IgD-negative memory B cell (primary cell): ENCODE results near the gene ADAMTSL3. TPM values are rescaled to one million over a fixed set of nuclear protein-coding genes. Genes with fewer than 3 reads are reported as not detected.
"Not testable (repeated sequence)": the region's sequence is repeated elsewhere in the genome, so short reads cannot be mapped to it uniquely, and the experiment has no call there.

Source experiments
- H3K27ac Mint-ChIP-seq, 3 donors: one replicate each; pipeline ENCODE4 v1.8.0; 2020 to 2022; ENCODE audit warnings: mild to moderate bottlenecking in 3 of 3, mixed read lengths in 3 of 3, moderate library complexity in 1 of 3
- H3K27me3 Mint-ChIP-seq: one replicate; pipeline ENCODE4 v1.8.0; 2021; ENCODE audit warnings: mixed read lengths
- H3K36me3 Mint-ChIP-seq: one replicate; pipeline ENCODE4 v1.8.0; 2020; ENCODE audit warnings: mild to moderate bottlenecking, mixed read lengths
- H3K4me1 Mint-ChIP-seq, 3 donors: one replicate each; pipeline ENCODE4 v1.8.0; 2020 to 2022; ENCODE audit warnings: mixed read lengths in 3 of 3, mild to moderate bottlenecking in 1 of 3
- H3K4me3 Mint-ChIP-seq, 4 donors: one replicate each; pipeline ENCODE4 v1.8.0; 2020 to 2022; ENCODE audit warnings: mild to moderate bottlenecking in 4 of 4, mixed read lengths in 4 of 4, moderate library complexity in 3 of 4
- H3K9me3 Mint-ChIP-seq, 3 donors: one replicate each; pipeline ENCODE4 v1.8.0; 2020 to 2021; ENCODE audit warnings: mixed read lengths in 3 of 3, mild to moderate bottlenecking in 1 of 3
- polyA plus RNA-seq: library from polyadenylated mRNA; unstranded; fragments of 300-500 nt; fragmentation: Illumina TruSeq; gene quantifications from one replicate; pipeline ENCODE4 v1.2.3, GENCODE V29; 2021

The ADAMTSL3 gene
- polyA plus RNA-seq, 1 donor from 2014 or later: not detected

DNA sequence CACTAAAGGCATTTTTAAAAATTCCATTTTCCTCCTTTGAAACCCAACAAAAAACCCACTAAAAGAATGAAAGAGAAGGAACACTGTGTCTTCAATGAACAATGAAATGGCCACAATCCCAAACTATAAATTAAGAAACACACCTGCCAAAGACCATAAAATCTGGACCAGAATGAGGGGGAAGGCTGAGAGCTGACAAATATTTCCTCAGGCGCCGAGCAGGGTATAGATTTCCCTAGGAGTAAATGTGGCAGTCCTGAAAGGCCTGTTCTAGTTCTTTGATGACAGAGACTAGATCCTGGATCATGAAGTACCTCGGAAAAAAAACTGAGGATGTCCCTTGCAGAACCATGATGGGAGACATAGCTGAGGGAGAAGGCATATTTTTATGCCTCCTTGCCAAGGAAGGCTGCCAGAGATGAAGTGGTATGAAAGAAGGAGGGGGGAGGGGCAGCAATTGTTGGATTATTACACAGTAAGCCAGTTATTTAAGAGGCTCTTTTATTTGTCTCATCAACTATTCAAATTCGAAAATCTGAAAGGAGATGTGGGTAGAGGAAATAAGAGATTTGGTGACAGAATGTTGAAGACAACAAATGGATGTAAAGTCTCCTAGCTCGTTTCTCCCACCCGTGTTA is 306.4 kb downstream of the ADAMTSL3 start:
- Mint-ChIP-seq H3K4me1 (peaks cover 7 to 9% (median 8%) of the 10 kb centered on the region in 3 donors), H3K36me3 (no peaks in the 10 kb centered on the region), H3K27me3 (peaks cover 5% of the 10 kb centered on the region), H3K27ac (no peak overlapping the region), H3K9me3 (peaks cover 2 to 15% (median 13%) of the 10 kb centered on the region in 3 donors), H3K4me3 (no peak overlapping the region)

DNA sequence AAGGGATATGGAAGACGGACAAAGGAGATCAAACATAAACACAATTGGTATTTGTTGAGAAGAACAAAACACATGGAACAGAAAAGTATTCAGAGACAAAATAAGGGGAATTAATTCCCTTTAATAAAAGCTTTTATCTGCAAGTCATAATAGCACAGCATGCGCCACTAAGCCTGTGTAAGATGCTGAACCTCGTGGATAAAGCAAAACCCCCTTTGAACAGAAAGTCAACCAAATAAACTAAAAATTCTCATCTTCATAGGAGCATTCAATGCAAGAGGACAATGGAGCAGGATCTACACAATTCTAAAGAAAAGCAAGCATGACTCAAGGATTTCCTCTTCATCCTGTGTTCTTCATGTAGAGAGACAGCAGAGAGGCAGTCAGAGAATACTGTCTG is 307.4 kb downstream of the ADAMTSL3 start:
- Mint-ChIP-seq H3K4me1 (peaks cover 0 to 2% (median under 1%) of the 10 kb centered on the region in 3 donors), H3K27me3 (peaks cover 5% of the 10 kb centered on the region), H3K4me3 (no peak overlapping the region), H3K36me3 (peaks cover 3% of the 10 kb centered on the region), H3K27ac (no peak overlapping the region), H3K9me3 (peaks cover 4 to 22% (median 14%) of the 10 kb centered on the region in 3 donors)

DNA sequence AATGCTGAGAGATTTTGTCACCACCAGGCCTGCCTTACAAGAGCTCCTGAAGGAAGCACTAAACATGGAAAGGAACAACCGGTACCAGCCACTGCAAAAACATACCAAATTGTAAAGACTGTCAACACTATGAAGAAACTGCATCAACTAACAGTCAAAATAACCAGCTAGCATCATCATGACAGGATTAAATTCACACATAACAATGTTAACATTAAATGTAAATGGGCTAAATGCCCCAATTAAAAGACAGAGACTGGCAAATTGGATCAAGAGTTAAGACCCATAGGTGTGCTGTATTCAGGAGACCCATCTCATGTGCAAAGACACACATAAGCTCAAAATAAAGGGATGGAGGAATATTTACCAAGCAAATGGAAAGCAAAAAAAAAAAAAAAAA is 311.0 kb downstream of the ADAMTSL3 start:
- H3K9me3 Mint-ChIP-seq: peaks cover 11 to 26% (median 25%) of the 10 kb centered on the region in 3 donors
- not testable (repeated sequence) for H3K4me3 Mint-ChIP-seq, H3K27me3 Mint-ChIP-seq, H3K27ac Mint-ChIP-seq, H3K4me1 Mint-ChIP-seq, H3K36me3 Mint-ChIP-seq

DNA sequence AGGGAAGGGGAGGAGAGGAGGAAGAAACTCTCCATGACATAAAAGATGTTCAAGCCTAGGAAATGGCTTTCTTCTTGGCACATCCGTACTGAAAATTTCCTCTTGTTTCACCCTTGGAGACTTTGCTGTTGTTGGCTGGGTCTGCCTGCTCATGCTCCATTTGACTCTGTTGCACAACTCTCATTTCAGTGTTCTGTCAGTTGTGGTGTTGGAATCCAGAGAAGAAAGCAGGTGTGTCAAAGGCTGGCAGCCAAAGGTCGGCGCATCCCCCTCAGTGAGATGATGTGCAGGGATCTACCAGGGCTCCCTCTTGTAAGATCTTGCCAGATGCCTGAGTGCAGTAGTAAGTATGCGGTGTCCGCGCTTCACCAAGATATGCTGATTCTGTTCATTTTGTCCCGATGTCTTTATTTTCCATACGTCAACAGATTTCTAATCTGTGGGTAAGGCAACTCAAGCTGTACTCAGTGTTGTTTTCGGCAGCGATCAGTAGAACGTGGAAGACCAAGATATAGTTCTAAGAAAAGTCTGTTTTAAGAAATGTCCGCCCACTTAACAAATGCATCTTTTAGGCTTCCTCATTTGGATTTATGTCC is 316.5 kb downstream of the ADAMTSL3 start:
- Mint-ChIP-seq H3K27me3 (no peaks in the 10 kb centered on the region), H3K4me3 (no peak overlapping the region), H3K9me3 (peaks cover 9 to 11% (median 11%) of the 10 kb centered on the region in 3 donors), H3K4me1 (no peaks in the 10 kb centered on the region), H3K27ac (no peak overlapping the region), H3K36me3 (peaks cover 4% of the 10 kb centered on the region)

DNA sequence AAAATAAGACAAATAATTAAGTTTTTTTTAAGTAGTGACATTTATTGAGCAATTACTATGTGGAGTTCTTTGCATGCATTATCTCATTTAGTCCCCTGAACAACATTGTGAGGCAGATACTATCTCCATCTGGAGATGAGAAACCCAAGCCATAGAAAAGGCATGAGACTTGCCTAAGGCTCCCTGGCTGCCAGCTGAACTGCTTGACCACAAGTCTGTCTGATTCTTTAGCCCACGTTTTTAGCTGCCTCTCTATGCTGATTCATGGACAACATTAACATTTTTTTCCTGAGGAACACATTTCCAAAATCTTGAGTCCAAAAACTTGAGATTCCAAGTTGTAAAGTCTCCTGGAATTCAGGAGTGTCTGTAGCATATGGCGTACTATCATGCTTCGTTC is 318.1 kb downstream of the ADAMTSL3 start:
- Mint-ChIP-seq H3K27me3 (no peaks in the 10 kb centered on the region), H3K36me3 (peaks cover 3% of the 10 kb centered on the region), H3K9me3 (peaks cover 4 to 14% (median 5%) of the 10 kb centered on the region in 3 donors), H3K4me1 (no peaks in the 10 kb centered on the region), H3K4me3 (no peak overlapping the region), H3K27ac (no peak overlapping the region)

DNA sequence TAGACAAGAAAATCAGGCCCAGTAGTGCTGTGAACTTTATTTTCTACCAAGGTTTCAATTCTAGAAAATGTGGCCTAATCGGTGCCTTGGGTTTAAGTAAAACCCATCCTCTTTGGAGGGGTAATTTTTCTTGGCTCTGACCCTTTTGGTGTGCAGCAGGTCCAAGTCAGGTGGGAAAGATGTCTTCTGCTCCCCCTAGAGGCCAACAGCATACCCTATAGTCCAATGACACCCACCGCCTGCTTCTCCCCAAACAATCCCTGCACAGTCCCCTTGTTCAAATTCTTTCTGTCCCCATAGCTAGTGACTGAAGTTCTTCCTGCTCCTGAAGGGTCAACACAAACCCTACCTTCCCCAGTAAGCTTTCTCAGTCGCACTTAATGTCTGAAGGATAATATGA is 319.9 kb downstream of the ADAMTSL3 start:
- Mint-ChIP-seq H3K4me3 (no peak overlapping the region), H3K4me1 (no peaks in the 10 kb centered on the region), H3K36me3 (peaks cover 6% of the 10 kb centered on the region), H3K9me3 (peaks cover 5 to 6% (median 5%) of the 10 kb centered on the region in 3 donors), H3K27me3 (no peaks in the 10 kb centered on the region), H3K27ac (no peak overlapping the region)

DNA sequence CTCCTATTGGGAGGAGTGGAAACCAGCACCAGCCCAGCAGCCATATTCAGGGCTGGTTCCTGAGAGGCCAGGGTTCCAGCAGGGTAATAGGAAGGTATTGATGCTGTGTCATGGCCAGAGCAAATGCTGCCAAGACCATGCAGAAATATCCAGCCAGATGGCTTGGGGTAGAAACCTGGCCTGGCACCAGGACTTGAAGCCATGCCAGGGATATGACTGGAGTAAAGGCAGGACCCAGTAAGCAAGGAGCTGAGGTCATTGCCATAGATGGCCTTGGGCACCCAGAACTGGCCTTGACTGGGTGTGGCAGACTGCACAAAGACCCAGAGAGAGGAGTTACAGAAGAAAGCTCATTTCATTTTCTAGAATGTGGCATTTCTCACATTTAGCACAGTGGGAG is 324.1 kb downstream of the ADAMTSL3 start:
- Mint-ChIP-seq H3K4me3 (peak overlapping the region in 1 of 4 donors; percentile 68), H3K27ac (no peak overlapping the region), H3K4me1 (peaks cover 0 to 1% (median 0%) of the 10 kb centered on the region in 3 donors), H3K27me3 (no peaks in the 10 kb centered on the region), H3K36me3 (peaks cover 6% of the 10 kb centered on the region), H3K9me3 (peaks cover 4 to 5% (median 5%) of the 10 kb centered on the region in 3 donors)

DNA sequence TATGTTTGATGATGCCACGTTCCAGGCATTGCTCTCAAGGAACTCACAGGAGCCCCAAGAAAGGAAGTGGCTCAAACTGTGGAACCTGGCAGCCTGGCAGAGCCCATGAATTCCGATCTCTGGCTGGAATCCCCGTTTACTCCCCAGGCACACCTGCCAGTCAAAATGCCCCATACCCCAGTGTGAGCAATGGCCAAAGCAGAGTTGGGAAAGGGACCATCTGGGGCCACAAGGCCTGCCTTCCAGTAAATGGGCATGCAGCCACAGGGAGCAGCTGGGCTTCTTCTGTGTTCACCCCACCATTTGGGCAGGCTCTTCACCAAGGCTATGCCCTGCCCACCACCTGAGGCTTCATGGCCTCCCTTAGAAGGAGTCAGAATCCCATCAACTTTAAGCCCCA is 324.7 kb downstream of the ADAMTSL3 start:
- no peak overlapping the region for H3K27ac Mint-ChIP-seq
- H3K9me3 Mint-ChIP-seq: peaks cover 4 to 5% (median 5%) of the 10 kb centered on the region in 3 donors
- H3K4me3 Mint-ChIP-seq: no peak overlapping the region
- peaks cover 3% of the 10 kb centered on the region in 3 donors for H3K4me1 Mint-ChIP-seq
- peaks cover 6% of the 10 kb centered on the region for H3K36me3 Mint-ChIP-seq
- H3K27me3 Mint-ChIP-seq: no peaks in the 10 kb centered on the region

DNA sequence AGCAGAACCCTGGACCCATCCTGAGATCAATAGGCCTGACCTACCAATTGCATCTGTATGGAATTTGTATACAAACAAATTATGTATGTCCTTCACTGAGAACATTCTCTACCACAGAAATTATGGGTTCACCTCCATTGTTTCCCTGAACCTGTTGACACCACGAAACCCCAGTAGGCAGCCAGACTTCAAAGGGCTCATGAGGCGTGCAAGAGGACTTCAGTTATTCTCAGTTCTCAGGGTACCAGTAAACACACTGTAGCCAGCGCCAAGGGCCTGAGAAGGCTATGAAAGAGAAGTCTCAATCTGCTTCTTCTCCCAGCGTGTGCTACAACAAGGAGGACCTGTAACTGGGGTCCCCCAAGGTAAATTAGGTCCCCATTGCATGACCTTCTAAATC is 326.7 kb downstream of the ADAMTSL3 start:
- Mint-ChIP-seq H3K9me3 (peaks cover 4 to 5% (median 5%) of the 10 kb centered on the region in 3 donors), H3K27ac (no peak overlapping the region), H3K4me1 (peaks cover 7 to 9% (median 8%) of the 10 kb centered on the region in 3 donors), H3K4me3 (no peak overlapping the region), H3K36me3 (peaks cover 3% of the 10 kb centered on the region), H3K27me3 (no peaks in the 10 kb centered on the region)

DNA sequence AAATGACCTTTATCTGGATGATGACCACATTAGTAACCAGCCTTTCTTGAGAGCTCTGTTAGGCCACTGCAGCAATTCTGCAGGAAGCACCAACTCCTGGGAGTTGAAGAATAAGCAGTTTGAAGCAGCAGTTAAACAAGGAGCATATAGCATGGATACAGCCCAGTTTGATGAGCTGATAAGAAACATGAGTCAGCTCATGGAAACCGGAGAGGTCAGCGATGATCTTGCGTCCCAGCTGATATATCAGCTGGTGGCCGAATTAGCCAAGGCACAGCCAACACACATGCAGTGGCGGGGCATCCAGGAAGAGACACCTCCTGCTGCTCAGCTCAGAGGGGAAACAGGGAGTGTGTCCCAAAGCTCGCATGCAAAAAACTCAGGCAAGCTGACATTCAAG is 328.8 kb downstream of the ADAMTSL3 start:
- peaks cover 0 to 1% (median 0%) of the 10 kb centered on the region in 3 donors for H3K9me3 Mint-ChIP-seq

DNA sequence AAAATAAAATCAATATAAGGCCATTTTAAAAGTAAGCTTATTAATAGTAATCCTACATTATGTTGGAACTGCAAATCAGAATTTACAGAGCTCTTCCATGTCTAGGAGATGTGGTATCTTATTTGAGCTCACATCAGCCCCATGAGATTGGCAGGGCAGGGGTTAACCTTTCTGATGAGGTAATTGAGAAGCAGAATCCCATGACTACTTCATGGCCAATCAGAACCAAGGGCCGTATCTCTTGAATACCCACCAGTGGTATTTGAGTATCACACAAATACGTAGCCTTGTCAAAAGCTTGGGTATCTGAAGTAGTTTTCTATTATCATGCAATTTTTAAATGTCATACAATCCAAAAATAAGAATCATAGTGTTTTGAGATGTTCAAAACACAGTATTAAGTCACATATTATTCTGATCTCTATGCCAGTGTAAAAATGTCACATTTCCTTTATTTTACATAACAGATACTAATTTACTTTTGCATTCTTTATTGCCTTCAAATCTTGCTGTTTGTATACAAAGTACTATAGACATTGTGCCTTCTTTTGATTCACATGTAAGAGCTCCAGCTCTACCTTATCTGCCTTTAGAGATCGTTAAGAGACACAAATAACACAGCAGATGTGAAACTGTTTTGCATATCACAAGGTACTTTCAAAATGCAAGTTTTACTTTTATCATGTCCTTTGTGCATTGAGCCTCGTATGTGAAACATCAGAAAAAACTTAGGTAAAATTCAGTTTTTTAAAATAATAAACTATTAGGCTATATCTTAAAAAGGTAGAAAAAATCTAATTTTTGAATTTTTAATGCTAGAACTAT is 329.9 kb downstream of the ADAMTSL3 start:
- Mint-ChIP-seq H3K4me1 (peaks cover 8 to 9% (median 9%) of the 10 kb centered on the region in 3 donors), H3K4me3 (peak overlapping the region in 2 of 4 donors; percentile 0 to 84), H3K9me3 (no peaks in the 10 kb centered on the region), H3K27ac (peak overlapping the region in 1 of 3 donors; percentile 21), H3K27me3 (no peaks in the 10 kb centered on the region), H3K36me3 (no peaks in the 10 kb centered on the region)

More for the DNA sequence above, 328.8 kb downstream of the ADAMTSL3 start:
- Mint-ChIP-seq H3K36me3 (no peaks in the 10 kb centered on the region), H3K27me3 (no peaks in the 10 kb centered on the region), H3K27ac (no peak overlapping the region), H3K4me3 (no peak overlapping the region), H3K4me1 (peaks cover 7 to 9% (median 8%) of the 10 kb centered on the region in 3 donors)

DNA sequence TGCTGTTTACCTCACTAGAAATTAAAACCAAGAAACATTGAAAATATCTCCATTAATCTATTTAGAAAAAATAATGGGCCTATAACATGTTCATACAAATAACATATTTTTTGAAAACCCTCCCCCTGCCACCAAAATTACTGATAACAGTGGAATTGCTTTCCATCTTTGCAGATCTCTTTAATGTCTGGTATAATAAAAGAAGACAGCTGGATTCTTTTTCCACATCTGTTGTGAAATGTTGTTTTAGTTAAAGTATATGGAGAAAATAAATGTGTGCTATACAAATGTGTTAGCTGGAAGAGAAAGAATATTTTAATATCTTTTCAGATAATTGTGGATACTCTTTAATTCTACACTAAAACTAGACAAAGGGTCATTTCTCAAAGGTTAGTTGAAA is 330.7 kb downstream of the ADAMTSL3 start:
- no peak overlapping the region for H3K4me3 Mint-ChIP-seq
- H3K4me1 Mint-ChIP-seq: peaks cover 8 to 9% (median 9%) of the 10 kb centered on the region in 3 donors
- peak overlapping the region in 1 of 3 donors; percentile 6 for H3K27ac Mint-ChIP-seq
- H3K27me3 Mint-ChIP-seq: no peaks in the 10 kb centered on the region
- H3K36me3 Mint-ChIP-seq: no peaks in the 10 kb centered on the region
- no peaks in the 10 kb centered on the region for H3K9me3 Mint-ChIP-seq

DNA sequence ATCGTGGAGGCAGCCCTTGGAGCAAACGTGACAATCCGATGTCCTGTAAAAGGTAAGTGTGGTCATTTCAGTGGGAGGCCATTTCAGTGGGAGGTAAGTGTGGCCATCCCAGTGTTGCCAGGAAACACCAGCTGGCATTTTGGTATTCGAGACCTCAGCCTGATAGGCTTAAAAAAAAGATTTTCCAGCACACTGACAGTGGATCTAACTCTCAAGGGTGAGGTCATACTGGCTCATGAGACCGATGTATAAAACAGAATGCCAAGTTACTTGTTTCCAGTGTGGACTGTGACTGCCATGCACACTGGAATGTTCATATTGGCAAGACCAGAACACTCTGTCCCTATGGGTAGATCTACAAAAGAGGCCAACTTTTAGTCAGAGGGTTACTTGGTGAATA is 337.2 kb downstream of the ADAMTSL3 start:
- Mint-ChIP-seq H3K4me3 (no peak overlapping the region), H3K9me3 (peaks cover 0 to 2% (median 0%) of the 10 kb centered on the region in 3 donors), H3K36me3 (no peaks in the 10 kb centered on the region), H3K4me1 (peaks cover 5 to 13% (median 7%) of the 10 kb centered on the region in 3 donors), H3K27ac (no peak overlapping the region), H3K27me3 (peaks cover 1% of the 10 kb centered on the region)

DNA sequence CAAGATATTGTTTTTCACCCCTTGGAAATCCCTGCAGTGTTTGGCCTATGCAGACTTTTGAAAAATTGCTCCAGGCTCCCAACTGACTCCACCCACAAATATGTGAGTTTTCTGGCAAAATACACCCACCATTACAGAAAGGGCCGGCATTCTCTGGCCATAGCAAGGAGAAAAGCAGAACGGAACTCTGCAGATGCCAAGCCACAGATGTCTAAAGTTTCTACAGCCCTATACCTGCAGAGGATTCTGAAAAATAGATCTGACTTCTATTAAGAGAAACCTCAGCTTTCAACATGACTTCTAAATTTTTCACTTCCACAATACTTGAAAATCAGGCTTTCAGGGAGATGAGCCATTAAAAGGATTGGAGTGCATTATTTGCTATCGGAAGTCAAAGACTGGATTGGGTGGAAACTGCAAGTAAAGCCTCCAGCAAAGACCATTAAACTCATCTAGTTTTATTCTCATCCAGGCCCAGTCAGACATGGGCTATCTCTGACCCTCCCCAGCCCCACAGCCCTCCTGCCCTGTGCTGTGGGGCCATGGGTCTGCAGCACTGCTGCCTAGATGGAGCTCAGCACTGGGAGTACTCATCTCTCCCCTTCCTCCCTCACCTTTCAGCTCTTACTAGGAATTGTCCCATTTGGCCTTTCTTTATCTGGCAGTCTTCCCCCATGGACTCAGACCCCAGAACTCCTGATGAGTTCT is 338.6 kb downstream of the ADAMTSL3 start:
- peaks cover 0 to 2% (median 0%) of the 10 kb centered on the region in 3 donors for H3K9me3 Mint-ChIP-seq
- no peaks in the 10 kb centered on the region for H3K36me3 Mint-ChIP-seq
- peaks cover 5 to 13% (median 7%) of the 10 kb centered on the region in 3 donors for H3K4me1 Mint-ChIP-seq
- H3K27ac Mint-ChIP-seq: no peak overlapping the region
- peak overlapping the region in 1 of 4 donors; percentile 59 for H3K4me3 Mint-ChIP-seq
- peaks cover 1% of the 10 kb centered on the region for H3K27me3 Mint-ChIP-seq
